Dedifferentiated amniotic fluid mesenchymal stem cell (primary cell): Measurements from ENCODE around the gene DHX16.

Source experiments
- DNase-seq: peaks from one replicate; pipeline ENCODE4 v3.0.0-alpha.2; 2016; ENCODE audit errors: extremely low spot score

The DHX16 gene

GRCh38 chr6:30603961-30604360, 68.8 kb downstream of the DHX16 start:
- DNase-seq = no peak
